Immature natural killer cell (primary cell): ENCODE data around the gene KAT8. TPM values are rescaled to one million over a fixed set of nuclear protein-coding genes. Genes with fewer than 3 reads are reported as not detected.

Source experiments
- DNase-seq, 3 donors: peaks; one replicate each; pipeline ENCODE4 v3.0.0; 2022; ENCODE audit warnings: mixed read lengths in 1 of 3
- H3K27ac Mint-ChIP-seq, 6 donors: one replicate each; pipeline ENCODE4 v1.8.0; 2020; ENCODE audit warnings: mixed read lengths in 6 of 6, mild to moderate bottlenecking in 5 of 6, inconsistent platforms in 4 of 6, moderate library complexity in 3 of 6
- H3K27me3 Mint-ChIP-seq, 3 donors: one replicate each; pipeline ENCODE4 v1.8.0; 2020 to 2021; ENCODE audit warnings: low read depth in 3 of 3, mild to moderate bottlenecking in 3 of 3, mixed read lengths in 3 of 3, moderate library complexity in 3 of 3, inconsistent platforms in 1 of 3
- H3K36me3 Mint-ChIP-seq, 3 donors: one replicate each; pipeline ENCODE4 v1.8.0; 2020; ENCODE audit warnings: mixed read lengths in 3 of 3, inconsistent platforms in 2 of 3, mild to moderate bottlenecking in 2 of 3
- H3K4me1 Mint-ChIP-seq, 2 donors: one replicate each; pipeline ENCODE4 v1.8.0; 2020; ENCODE audit warnings: inconsistent platforms in 2 of 2, mild to moderate bottlenecking in 2 of 2, mixed read lengths in 2 of 2, moderate library complexity in 1 of 2
- H3K4me3 Mint-ChIP-seq, 5 donors: one replicate each; pipeline ENCODE4 v1.8.0; 2020; ENCODE audit warnings: mild to moderate bottlenecking in 5 of 5, mixed read lengths in 5 of 5, inconsistent platforms in 3 of 5, moderate library complexity in 3 of 5
- H3K9me3 Mint-ChIP-seq, 6 donors: one replicate each; pipeline ENCODE4 v1.8.0; 2020; ENCODE audit warnings: mild to moderate bottlenecking in 6 of 6, mixed read lengths in 6 of 6, inconsistent platforms in 4 of 6, moderate library complexity in 3 of 6
- polyA plus RNA-seq, 3 donors: library from polyadenylated mRNA; unstranded; fragments of 300-500 nt; fragmentation: Illumina TruSeq; gene quantifications; one replicate each; pipeline ENCODE4 v1.2.3, GENCODE V29; 2021

The KAT8 gene
- polyA plus RNA-seq, 3 donors from 2014 or later = 29.4 to 53.9 (median 32.6) TPM

DNA sequence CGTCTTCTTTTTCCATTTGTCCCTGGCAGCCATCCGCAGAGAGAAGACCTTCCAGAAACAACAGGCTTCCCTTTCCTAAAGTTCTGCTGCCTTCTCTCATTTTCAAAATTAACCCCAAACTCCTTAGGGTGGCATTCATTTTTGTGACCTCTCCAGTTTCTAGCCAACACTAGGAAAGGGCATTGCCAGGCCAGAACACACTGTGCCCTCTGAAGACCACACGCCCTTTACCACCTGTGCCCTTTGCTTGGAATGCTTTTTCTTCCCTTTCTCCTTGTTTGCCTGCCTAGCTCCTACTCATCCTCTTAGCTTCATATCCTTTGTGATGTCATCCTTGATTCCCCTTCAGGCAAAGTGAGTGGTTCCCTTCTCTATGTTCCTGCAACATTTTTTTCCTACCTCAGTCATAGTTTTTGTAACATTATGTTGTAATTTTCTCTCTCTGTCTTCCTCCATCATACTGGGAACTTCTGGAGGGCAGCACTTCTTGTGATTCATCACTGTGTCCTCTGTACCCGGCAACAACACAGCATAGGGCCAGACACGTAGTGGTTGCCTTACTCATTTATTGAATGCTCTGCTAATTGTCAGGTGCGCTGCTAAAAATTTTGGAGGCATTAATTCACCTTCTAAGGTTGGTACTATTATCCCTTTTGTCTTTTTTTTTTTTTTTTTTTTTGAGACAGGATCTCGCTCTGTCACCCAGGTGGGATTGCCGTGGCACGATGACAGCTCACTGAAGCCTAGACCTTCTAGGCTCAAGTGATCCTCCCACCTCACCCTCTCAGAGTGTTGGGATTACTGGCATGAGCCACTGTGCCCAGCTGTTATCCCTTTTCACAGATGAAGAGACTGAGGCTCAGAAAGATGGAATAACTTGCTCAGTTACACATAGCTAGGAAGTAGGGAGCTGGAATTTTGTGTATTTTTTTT, 1.0 kb downstream of the KAT8 start:
- DNase-seq = no peak
- H3K27me3 Mint-ChIP-seq = peaks cover 2 to 7% (median 4%) of the 10 kb centered on the region in 3 donors
- peaks cover 0 to 19% (median 12%) of the 10 kb centered on the region in 3 donors for H3K36me3 Mint-ChIP-seq
- H3K9me3 Mint-ChIP-seq = no peaks in the 10 kb centered on the region
- H3K27ac Mint-ChIP-seq = peak overlapping the region; percentile 85 to 94 (median 90)
- peaks cover 12 to 18% of the 10 kb centered on the region in 2 donors for H3K4me1 Mint-ChIP-seq
- peak overlapping the region; percentile 78 to 95 (median 89) for H3K4me3 Mint-ChIP-seq

DNA sequence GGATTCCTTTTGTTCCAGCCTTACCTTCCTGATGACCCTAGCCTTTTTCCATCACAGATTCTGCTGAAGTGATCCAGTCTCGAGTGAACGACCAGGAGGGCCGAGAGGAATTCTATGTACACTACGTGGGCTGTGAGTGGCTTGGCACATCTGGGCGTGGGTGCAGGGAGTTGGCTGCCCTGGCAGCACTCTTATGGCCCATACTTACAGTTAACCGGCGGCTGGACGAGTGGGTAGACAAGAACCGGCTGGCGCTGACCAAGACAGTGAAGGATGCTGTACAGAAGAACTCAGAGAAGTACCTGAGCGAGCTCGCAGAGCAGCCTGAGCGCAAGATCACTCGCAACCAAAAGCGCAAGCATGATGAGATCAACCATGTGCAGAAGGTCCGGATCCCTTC, 2.7 kb downstream of the KAT8 start:
- Mint-ChIP-seq H3K4me3 (no peak overlapping the region), H3K9me3 (no peaks in the 10 kb centered on the region), H3K27me3 (peaks cover 2 to 7% (median 4%) of the 10 kb centered on the region in 3 donors), H3K27ac (no peak overlapping the region), H3K4me1 (peaks cover 12 to 16% of the 10 kb centered on the region in 2 donors), H3K36me3 (peaks cover 5 to 25% (median 12%) of the 10 kb centered on the region in 3 donors)
- no peak for DNase-seq

DNA sequence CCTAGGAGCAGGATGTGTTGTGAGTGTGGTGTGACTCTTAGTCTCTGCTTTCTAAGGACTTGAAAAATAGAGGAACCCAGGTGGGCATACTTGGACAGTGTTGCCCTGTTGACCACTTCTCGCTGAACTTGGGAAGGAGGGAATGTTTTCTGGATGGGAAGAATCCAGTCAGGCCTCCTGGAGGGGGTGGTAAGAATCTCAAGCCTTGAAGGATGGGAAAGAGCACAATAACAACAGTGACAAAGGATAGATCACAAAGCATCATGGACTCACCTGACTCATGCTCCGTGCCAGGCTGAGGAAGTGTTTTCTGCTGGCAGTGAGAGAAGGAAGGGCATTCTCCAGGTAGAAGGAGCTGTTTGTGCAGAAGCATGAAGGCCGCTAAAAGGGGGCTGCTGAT, 8.4 kb downstream of the KAT8 start:
- Mint-ChIP-seq H3K4me3 (no peak overlapping the region), H3K9me3 (no peaks in the 10 kb centered on the region), H3K36me3 (peaks cover 11 to 35% (median 13%) of the 10 kb centered on the region in 3 donors), H3K27ac (peak overlapping the region in 1 of 6 donors; percentile 50), H3K27me3 (peaks cover 0 to 4% (median 0%) of the 10 kb centered on the region in 3 donors), H3K4me1 (peaks cover 6 to 10% of the 10 kb centered on the region in 2 donors)
- DNase-seq = no peak

DNA sequence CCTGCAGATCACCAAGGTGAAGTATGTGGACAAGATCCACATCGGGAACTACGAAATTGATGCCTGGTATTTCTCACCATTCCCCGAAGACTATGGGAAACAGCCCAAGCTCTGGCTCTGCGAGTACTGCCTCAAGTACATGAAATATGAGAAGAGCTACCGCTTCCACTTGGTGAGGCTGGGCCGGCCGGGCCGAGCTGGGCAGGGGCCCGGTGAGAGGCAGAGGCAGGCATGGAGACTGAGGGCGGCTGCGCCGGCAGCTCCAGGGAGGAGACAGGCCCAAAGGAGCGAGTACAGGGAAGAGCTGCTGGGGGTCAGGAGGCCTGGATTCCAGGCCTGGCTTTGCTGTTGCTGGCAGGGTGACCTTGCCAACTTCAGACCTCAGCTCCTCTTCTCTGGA, 9.7 kb downstream of the KAT8 start:
- Mint-ChIP-seq H3K27ac (no peak overlapping the region), H3K9me3 (no peaks in the 10 kb centered on the region), H3K4me3 (no peak overlapping the region), H3K4me1 (peaks cover 6 to 10% of the 10 kb centered on the region in 2 donors), H3K27me3 (peaks cover 0 to 1% (median 0%) of the 10 kb centered on the region in 3 donors), H3K36me3 (peaks cover 7 to 27% (median 13%) of the 10 kb centered on the region in 3 donors)
- no peak for DNase-seq

DNA sequence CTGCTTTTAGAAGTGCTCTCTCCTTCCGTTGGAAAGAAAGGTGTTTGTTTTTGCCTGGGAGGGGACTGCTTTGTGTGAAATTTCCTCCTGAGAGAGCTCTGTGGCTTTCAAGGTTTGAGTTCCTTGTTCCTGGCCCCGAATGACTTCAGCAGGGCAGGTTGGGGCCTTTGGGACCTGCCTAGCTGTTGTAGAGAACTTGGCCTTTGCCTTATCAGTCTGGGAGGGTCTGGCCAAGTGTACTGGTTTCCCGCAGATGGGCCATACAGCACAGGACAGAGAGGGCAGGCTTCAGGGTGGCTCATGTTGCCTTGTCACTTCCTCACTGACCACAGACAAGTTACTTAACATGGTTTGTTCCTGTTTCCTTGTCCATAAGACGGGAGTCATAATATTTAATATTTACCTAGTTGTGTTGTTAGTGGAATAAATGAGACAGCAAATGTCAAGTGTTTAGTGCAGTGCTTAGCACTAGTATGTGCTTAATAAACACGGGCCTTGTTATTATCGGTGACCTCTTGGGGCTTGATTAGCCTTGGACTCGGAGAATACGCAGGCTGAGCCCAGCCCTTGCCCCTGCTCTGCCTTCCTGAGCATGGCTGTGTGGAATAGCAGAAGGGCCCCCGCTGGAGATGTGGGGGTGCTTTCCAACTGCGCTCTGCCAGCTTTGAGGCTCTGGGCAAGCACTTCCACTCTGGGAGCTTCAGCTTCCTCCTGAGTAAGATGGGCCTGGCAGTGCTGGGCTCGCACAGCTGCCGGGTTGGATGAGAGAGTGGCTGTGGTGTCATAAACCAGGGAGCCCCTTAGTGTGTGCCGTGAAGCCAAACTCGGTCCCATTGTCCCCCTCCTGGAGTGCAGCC, 11.5 kb downstream of the KAT8 start:
- H3K9me3 Mint-ChIP-seq = no peaks in the 10 kb centered on the region
- peaks cover 0 to 1% (median 0%) of the 10 kb centered on the region in 3 donors for H3K27me3 Mint-ChIP-seq
- peak overlapping the region in 1 of 5 donors; percentile 3 for H3K4me3 Mint-ChIP-seq
- H3K4me1 Mint-ChIP-seq = peaks cover 6 to 10% of the 10 kb centered on the region in 2 donors
- peaks cover 7 to 32% (median 11%) of the 10 kb centered on the region in 3 donors for H3K36me3 Mint-ChIP-seq
- DNase-seq = no peak
- H3K27ac Mint-ChIP-seq = peak overlapping the region in 4 of 6 donors; percentile 78 to 82 (median 80)

DNA sequence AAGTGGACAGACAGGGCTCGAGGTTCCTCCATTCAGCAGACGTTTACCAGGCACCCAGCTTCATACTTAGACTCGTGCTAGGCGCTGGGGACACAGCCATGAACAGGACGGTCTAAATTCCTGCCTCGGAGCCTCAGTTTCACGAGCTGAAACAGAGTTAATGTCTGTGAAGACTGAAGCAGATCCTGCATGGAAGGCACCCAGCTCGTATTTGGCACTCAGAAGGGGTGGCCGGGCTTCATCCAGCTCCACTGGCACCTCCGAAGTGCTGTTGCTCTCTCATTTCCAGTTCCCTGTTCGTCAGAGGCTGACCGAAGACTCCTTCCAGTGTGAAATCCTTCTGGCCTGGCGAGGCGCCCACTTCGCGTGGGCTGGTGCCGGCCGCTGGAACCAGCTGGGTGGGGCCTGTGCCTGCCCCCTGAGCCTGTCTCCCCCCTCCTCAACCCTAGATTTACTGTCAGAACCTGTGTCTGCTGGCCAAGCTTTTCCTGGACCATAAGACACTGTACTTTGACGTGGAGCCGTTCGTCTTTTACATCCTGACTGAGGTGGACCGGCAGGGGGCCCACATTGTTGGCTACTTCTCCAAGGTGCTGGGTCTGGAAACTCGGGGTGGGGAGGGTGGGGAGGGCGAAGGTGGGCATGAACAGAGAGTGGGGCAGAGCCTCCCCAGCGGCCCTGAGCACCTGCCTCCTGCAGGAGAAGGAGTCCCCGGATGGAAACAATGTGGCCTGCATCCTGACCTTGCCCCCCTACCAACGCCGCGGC, 12.3 kb downstream of the KAT8 start:
- Mint-ChIP-seq H3K36me3 (peaks cover 7 to 30% (median 8%) of the 10 kb centered on the region in 3 donors), H3K27ac (peak overlapping the region in 1 of 6 donors; percentile 32), H3K9me3 (no peaks in the 10 kb centered on the region), H3K27me3 (peaks cover 0 to 1% (median 0%) of the 10 kb centered on the region in 3 donors), H3K4me1 (peaks cover 6 to 10% of the 10 kb centered on the region in 2 donors), H3K4me3 (no peak overlapping the region)
- DNase-seq = no peak

DNA sequence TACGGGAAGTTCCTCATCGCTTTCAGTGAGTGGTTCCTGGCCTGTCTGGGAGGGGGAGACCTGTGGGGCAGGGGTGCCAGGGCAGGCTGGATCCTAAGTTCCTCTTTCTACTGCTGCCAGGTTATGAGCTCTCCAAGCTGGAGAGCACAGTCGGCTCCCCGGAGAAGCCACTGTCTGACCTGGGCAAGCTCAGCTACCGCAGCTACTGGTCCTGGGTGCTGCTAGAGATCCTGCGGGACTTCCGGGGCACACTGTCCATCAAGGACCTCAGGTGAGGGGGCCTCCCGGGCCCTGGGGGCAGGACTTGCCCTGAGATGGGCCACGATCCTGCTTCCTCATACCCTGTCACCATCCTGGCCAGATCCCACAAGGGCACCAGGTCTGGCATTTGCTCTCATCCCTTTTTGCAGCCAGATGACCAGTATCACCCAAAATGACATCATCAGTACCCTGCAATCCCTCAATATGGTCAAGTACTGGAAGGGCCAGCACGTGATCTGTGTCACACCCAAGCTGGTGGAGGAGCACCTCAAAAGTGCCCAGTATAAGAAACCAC, 12.9 kb downstream of the KAT8 start:
- Mint-ChIP-seq H3K36me3 (peaks cover 7 to 30% (median 8%) of the 10 kb centered on the region in 3 donors), H3K9me3 (no peaks in the 10 kb centered on the region), H3K4me1 (peaks cover 6 to 10% of the 10 kb centered on the region in 2 donors), H3K27me3 (peaks cover 0 to 1% (median 0%) of the 10 kb centered on the region in 3 donors), H3K4me3 (no peak overlapping the region), H3K27ac (no peak overlapping the region)
- no peak for DNase-seq

DNA sequence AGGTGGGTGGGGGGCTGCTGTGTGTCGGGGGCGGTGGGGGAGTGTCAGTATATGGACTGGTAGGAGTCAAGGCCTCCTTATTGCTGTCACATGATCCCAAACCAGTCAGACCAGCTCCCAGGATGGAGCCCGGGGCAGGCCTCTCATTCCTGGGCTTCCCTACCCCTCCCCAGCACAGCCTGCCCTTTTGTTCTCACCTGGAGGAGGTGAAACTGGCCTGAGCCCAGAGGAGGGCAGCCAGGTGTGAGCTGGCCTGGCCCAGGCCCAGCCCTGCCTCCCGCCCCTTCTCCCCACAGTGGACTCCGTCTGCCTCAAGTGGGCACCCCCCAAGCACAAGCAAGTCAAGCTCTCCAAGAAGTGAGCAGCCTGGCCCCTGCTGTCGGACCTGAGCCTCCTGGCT, 13.4 kb downstream of the KAT8 start:
- H3K27me3 Mint-ChIP-seq = peaks cover 0 to 1% (median 0%) of the 10 kb centered on the region in 3 donors
- peaks cover 6 to 10% of the 10 kb centered on the region in 2 donors for H3K4me1 Mint-ChIP-seq
- H3K36me3 Mint-ChIP-seq = peaks cover 4 to 27% (median 6%) of the 10 kb centered on the region in 3 donors
- no peaks in the 10 kb centered on the region for H3K9me3 Mint-ChIP-seq
- no peak overlapping the region for H3K27ac Mint-ChIP-seq
- no peak overlapping the region for H3K4me3 Mint-ChIP-seq
- no peak for DNase-seq

DNA sequence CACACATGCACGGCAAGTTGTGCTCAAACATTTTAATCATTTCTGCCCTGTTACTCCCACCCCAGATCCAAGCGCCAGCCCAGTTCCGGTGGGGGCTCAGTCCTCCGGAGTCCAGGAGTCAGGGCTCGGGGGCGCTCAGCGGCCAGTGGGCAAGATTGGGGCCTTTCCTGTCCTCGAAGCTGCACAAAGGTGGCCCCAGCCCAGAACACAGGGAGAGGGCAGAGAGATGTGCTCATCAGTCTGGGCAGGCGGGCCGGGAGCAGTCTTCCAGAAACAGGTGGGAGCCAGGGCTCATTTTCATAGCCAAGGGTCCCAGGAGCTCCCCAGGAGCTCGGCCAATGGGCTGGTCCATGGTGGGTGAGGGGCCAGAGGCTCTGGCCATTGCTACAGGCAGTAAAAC, 14.0 kb downstream of the KAT8 start:
- Mint-ChIP-seq H3K27me3 (peaks cover 0 to under 1% (median 0%) of the 10 kb centered on the region in 3 donors), H3K4me3 (no peak overlapping the region), H3K4me1 (peaks cover 6 to 10% of the 10 kb centered on the region in 2 donors), H3K27ac (no peak overlapping the region), H3K36me3 (peaks cover 0 to 22% (median under 1%) of the 10 kb centered on the region in 3 donors), H3K9me3 (no peaks in the 10 kb centered on the region)
- DNase-seq = no peak

DNA sequence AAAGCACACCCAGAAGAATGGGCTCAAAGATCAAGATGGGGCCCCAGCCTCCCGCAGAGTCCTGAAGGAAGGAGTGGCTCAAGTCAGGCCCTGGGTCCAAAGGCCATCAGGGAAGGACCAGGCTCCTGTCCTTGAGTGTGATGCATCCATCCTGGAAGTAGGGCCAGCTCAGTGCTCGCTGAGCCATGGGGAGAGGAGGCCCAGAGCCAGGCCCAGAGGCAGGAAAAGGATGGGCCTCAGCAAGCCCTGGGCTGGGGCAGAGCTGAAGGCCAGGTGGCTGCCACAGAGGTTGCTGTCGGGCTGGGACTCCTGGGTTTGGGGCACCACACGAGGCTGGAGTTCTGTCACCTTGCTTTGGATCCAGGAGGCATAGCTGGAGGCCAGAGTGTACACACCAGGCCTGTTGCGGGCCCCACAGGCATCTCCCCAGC, 14.4 kb downstream of the KAT8 start:
- H3K4me3 Mint-ChIP-seq = no peak overlapping the region

DNA sequence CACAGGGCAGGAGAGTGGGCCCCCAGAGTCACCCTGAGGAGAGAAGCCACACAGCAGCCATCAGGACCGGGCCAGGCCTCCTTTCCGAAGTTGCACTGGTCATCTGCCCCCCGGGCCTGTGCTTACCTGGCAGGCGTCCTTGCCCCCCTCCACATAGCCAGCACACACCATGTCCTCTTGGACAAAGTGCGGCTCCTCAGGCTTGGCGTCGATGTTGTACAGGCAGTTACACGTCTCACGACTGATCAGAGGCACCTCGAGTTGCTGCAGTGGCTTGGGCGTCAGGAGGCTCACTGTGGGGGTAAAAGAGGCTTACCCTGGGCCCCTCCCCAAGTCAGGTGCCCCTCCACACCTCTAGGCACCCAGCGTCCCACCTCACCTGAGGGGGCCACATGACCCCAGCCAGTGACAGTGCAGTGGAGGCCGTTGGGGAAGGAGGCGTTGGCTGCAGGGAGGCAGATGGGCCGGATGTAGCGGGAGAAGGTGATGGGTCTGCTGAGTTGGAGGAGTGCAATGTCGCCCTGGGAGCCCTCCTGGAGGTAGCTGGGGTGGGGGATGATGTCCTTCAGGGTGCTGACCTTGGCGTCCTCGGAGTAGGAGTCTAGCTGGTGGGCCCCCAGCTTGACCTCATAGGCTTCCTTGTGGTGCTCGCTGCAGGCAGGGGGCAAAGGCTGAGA, 15.0 kb downstream of the KAT8 start:
- DNase-seq = no peak
- Mint-ChIP-seq H3K4me3 (no peak overlapping the region), H3K27me3 (no peaks in the 10 kb centered on the region), H3K4me1 (peaks cover 6 to 10% of the 10 kb centered on the region in 2 donors), H3K27ac (no peak overlapping the region), H3K36me3 (peaks cover 0 to 21% (median 0%) of the 10 kb centered on the region in 3 donors), H3K9me3 (no peaks in the 10 kb centered on the region)

More for the DNA sequence above, 14.4 kb downstream of the KAT8 start:
- Mint-ChIP-seq H3K27ac (no peak overlapping the region), H3K36me3 (peaks cover 0 to 21% (median 0%) of the 10 kb centered on the region in 3 donors), H3K27me3 (no peaks in the 10 kb centered on the region), H3K4me1 (peaks cover 6 to 10% of the 10 kb centered on the region in 2 donors), H3K9me3 (no peaks in the 10 kb centered on the region)
- DNase-seq = no peak

DNA sequence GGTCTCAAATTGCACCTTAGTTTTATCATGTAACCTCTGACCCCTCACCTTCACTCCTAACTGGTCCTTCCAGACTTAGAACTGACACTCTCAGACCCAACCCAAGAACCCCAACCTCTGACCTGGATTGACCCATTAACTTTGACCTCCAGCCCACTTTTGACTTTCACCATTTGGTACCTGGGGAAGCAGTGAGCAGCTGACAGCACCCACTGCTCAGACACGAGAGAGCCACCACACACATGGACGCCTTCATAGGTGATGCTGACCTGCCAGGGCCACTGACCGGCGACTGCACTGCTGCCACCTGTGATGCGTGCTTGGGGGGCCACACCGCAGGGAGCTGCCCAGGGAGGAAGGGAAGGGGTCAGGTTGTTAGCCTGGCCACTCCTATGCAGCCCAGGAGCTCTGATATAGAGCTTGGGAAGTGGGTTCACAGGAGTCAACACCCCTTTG, 15.6 kb downstream of the KAT8 start:
- peaks cover 0 to 21% (median 0%) of the 10 kb centered on the region in 3 donors for H3K36me3 Mint-ChIP-seq
- H3K27ac Mint-ChIP-seq = peak overlapping the region in 1 of 6 donors; percentile 66
- no peaks in the 10 kb centered on the region for H3K27me3 Mint-ChIP-seq
- H3K4me3 Mint-ChIP-seq = no peak overlapping the region
- H3K9me3 Mint-ChIP-seq = no peaks in the 10 kb centered on the region
- peaks cover 6 to 10% of the 10 kb centered on the region in 2 donors for H3K4me1 Mint-ChIP-seq
- no peak for DNase-seq
